H9 (cell line): ENCODE results near the gene CYP2B6. TPM values are rescaled to one million over a fixed set of nuclear protein-coding genes. Genes with fewer than 3 reads are reported as not detected.

Experiments used
- DNase-seq: peaks from one replicate; pipeline ENCODE4 v3.0.0-alpha.2; 2017
- H2AFZ ChIP-seq: one replicate; pipeline ENCODE4 v1.6.1; 2013; ENCODE audit warnings: mild to moderate bottlenecking, low read length, control low read depth, moderate library complexity
- H2AK5ac ChIP-seq: 2 replicates; pipeline ENCODE4 v1.6.1; 2013; ENCODE audit warnings: low read length, control low read depth, mixed read lengths; ENCODE audit not compliant: insufficient read length
- H2BK120ac ChIP-seq: one replicate; pipeline ENCODE4 v1.6.1; 2013; ENCODE audit warnings: low read depth, mild to moderate bottlenecking, low read length, control low read depth, inconsistent platforms; ENCODE audit not compliant: poor library complexity, severe bottlenecking
- H2BK12ac ChIP-seq: 2 replicates; pipeline ENCODE4 v1.6.1; 2013; ENCODE audit warnings: low read length, control low read depth, mixed read lengths, low read depth; ENCODE audit not compliant: insufficient read length
- H2BK15ac ChIP-seq: 2 replicates; pipeline ENCODE4 v1.6.1; 2013; ENCODE audit warnings: low read depth, low read length, control low read depth
- H2BK20ac ChIP-seq: one replicate; pipeline ENCODE4 v1.6.1; 2013; ENCODE audit warnings: low read depth, mild to moderate bottlenecking, low read length, control low read depth, inconsistent platforms; ENCODE audit not compliant: poor library complexity, severe bottlenecking
- H2BK5ac ChIP-seq: 2 replicates; pipeline ENCODE4 v1.6.1; 2013; ENCODE audit warnings: low read length, control low read depth, mixed read lengths; ENCODE audit not compliant: insufficient read length
- H3K14ac ChIP-seq: 2 replicates; pipeline ENCODE4 v1.6.1; 2013; ENCODE audit warnings: low read length, control low read depth; ENCODE audit not compliant: insufficient read depth
- H3K18ac ChIP-seq: 2 replicates; pipeline ENCODE4 v1.6.1; 2013; ENCODE audit warnings: low read depth, mild to moderate bottlenecking, mixed read lengths, low read length, control low read depth; ENCODE audit not compliant: insufficient read length
- H3K23ac ChIP-seq: 2 replicates; pipeline ENCODE4 v1.6.1; 2013; ENCODE audit warnings: low read length, control low read depth, mixed read lengths, low read depth; ENCODE audit not compliant: insufficient read length
- H3K23me2 ChIP-seq: 2 replicates; pipeline ENCODE4 v1.6.1; 2013; ENCODE audit warnings: low read depth, mild to moderate bottlenecking, mixed read lengths, low read length, control low read depth; ENCODE audit not compliant: insufficient read length, poor library complexity, severe bottlenecking
- H3K27ac ChIP-seq: 2 replicates; pipeline ENCODE4 v1.5.1; 2013; ENCODE audit warnings: low read length, control low read depth, mixed read lengths, low read depth; ENCODE audit not compliant: insufficient read length
- H3K27me3 ChIP-seq: 2 replicates; pipeline ENCODE4 v1.6.1; 2013; ENCODE audit warnings: low read length, control low read depth, inconsistent platforms; ENCODE audit not compliant: insufficient read depth
- H3K4ac ChIP-seq: 2 replicates; pipeline ENCODE4 v1.6.1; 2013; ENCODE audit warnings: low read depth, mild to moderate bottlenecking, control low read depth, inconsistent platforms, low read length, moderate library complexity
- H3K4me1 ChIP-seq: 2 replicates; pipeline ENCODE4 v1.6.1; 2013; ENCODE audit warnings: low read length, control low read depth, inconsistent platforms; ENCODE audit not compliant: insufficient read depth
- H3K4me2 ChIP-seq: 2 replicates; pipeline ENCODE4 v1.6.1; 2013; ENCODE audit warnings: low read length, control low read depth, mixed read lengths; ENCODE audit not compliant: insufficient read length, insufficient read depth
- H3K56ac ChIP-seq: 2 replicates; pipeline ENCODE4 v1.6.1; 2013; ENCODE audit warnings: low read depth, mild to moderate bottlenecking, mixed read lengths, low read length, control low read depth; ENCODE audit not compliant: insufficient read length
- H3K79me1 ChIP-seq: 2 replicates; pipeline ENCODE4 v1.6.1; 2013; ENCODE audit warnings: low read depth, mild to moderate bottlenecking, moderate library complexity, low read length, control low read depth, inconsistent platforms; ENCODE audit not compliant: insufficient read depth, poor library complexity, severe bottlenecking
- H3K79me2 ChIP-seq: 2 replicates; pipeline ENCODE4 v1.6.1; 2013; ENCODE audit warnings: low read length, control low read depth, inconsistent platforms; ENCODE audit not compliant: insufficient read depth
- H3K9ac ChIP-seq: 2 replicates; pipeline ENCODE4 v1.6.1; 2013; ENCODE audit warnings: low read length, control low read depth, mixed read lengths; ENCODE audit not compliant: insufficient read length; ENCODE audit errors: extremely low read depth
- H3K9me3 ChIP-seq: one replicate; pipeline ENCODE4 v1.6.1; 2013; ENCODE audit warnings: low read depth, low read length, inconsistent platforms; ENCODE audit not compliant: control insufficient read depth
- H3T11ph ChIP-seq: one replicate; pipeline ENCODE4 v1.6.1; 2013; ENCODE audit warnings: mild to moderate bottlenecking, low read length, control low read depth, inconsistent platforms
- H4K20me1 ChIP-seq: one replicate; pipeline ENCODE4 v1.6.1; 2013; ENCODE audit not compliant: control insufficient read depth, insufficient read length, insufficient read depth
- H4K5ac ChIP-seq: 2 replicates; pipeline ENCODE4 v1.6.1; 2013; ENCODE audit warnings: low read depth, mild to moderate bottlenecking, mixed read lengths, low read length, control low read depth; ENCODE audit not compliant: insufficient read length
- H4K8ac ChIP-seq: replicated peaks from 2 replicates; pipeline ENCODE4 v1.6.1; 2013; ENCODE audit warnings: low read length, control low read depth, mixed read lengths, low read depth; ENCODE audit not compliant: insufficient read length
- H4K91ac ChIP-seq: 2 replicates; pipeline ENCODE4 v1.6.1; 2013; ENCODE audit warnings: low read depth, mild to moderate bottlenecking, moderate library complexity, mixed read lengths, low read length, control low read depth; ENCODE audit not compliant: insufficient read length
- H3K27ac Mint-ChIP-seq, 3 experiments: 2 replicates in 2 of 3; 3 replicates in 1 of 3; pipeline ENCODE4 v1.8.0; 2020 to 2021; ENCODE audit warnings: mixed read lengths in 3 of 3, mild to moderate bottlenecking in 1 of 3, moderate library complexity in 1 of 3
- H3K27me3 Mint-ChIP-seq: 2 replicates; pipeline ENCODE4 v1.8.0; 2021; ENCODE audit warnings: low read depth, mild to moderate bottlenecking, moderate library complexity, mixed read lengths
- H3K36me3 Mint-ChIP-seq, 3 experiments: 2 replicates in 2 of 3; 3 replicates in 1 of 3; pipeline ENCODE4 v1.8.0; 2020 to 2021; ENCODE audit warnings: low read depth in 3 of 3, mixed read lengths in 3 of 3; ENCODE audit not compliant: insufficient read depth in 1 of 3
- H3K4me1 Mint-ChIP-seq, 2 experiments: 2 replicates each; pipeline ENCODE4 v1.8.0; 2020; ENCODE audit warnings: mixed read lengths in 2 of 2
- H3K4me3 Mint-ChIP-seq, 2 experiments: 2 replicates in 1 of 2; 3 replicates in 1 of 2; pipeline ENCODE4 v1.8.0; 2020 to 2021; ENCODE audit warnings: mild to moderate bottlenecking in 2 of 2, mixed read lengths in 2 of 2, moderate library complexity in 1 of 2
- H3K9me3 Mint-ChIP-seq, 2 experiments: 2 replicates in 1 of 2; 3 replicates in 1 of 2; pipeline ENCODE4 v1.8.0; 2020; ENCODE audit warnings: mild to moderate bottlenecking in 2 of 2, mixed read lengths in 2 of 2, moderate library complexity in 1 of 2
- WGBS: extraction: QIAGEN DNeasy Blood & Tissue Kit; methylation state at CpG from one replicate; pipeline ENCODE4 v1.1.7; 2013; ENCODE audit warnings: missing lambda C conversion rate, low lambda C conversion rate, mixed read lengths; ENCODE audit not compliant: insufficient read length; ENCODE audit errors: extremely low coverage; 5-methylcytosine and 5-hydroxymethylcytosine counted together
- total RNA-seq: library from RNA; stranded (reverse); gene quantifications from 2 replicates; pipeline ENCODE4 v1.2.1, GENCODE V29; 2021
- TF ChIP-seq, protein P1 (sequence below): fragments of 200-600 bp; sonication (generic); conservative IDR thresholded peaks from 3 replicates; pipeline ENCODE4 v1.8.0; 2021; ENCODE audit warnings: antibody characterized with exemption, mild to moderate bottlenecking

Gene CYP2B6
- total RNA-seq, 1 experiment from 2014 or later = 3.0 TPM

DNA sequence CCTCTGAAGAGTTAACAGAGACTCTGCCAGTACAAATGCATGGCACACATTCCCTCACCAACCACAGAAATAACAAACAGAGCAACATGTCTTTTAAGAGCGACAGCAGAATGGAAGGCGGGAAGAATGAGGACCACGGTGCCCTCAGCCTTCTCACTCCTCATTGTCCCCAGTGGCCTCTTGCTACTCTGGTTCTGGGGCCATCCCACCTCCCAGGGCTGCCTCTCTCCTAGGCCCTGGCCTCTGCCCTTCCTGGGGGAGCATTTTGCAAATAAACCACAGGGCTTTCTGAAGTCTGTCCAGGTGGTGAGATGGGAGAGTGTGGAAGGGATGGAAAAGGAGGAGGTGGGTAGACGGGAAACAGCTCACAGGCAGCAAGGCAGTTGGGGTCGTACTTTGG is 28.3 kb downstream of the CYP2B6 start:
- no peak overlapping the region for H3K27ac ChIP-seq
- H4K20me1 ChIP-seq = no peaks in the 10 kb centered on the region
- no peak overlapping the region for H3K4me3 Mint-ChIP-seq
- H3K27me3 ChIP-seq = no peaks in the 10 kb centered on the region
- H3K9ac ChIP-seq = no peak overlapping the region
- no peaks in the 10 kb centered on the region for H3K79me2 ChIP-seq
- no peak overlapping the region for H2AK5ac ChIP-seq
- H3K9me3 ChIP-seq = no peaks in the 10 kb centered on the region
- no peak overlapping the region for H4K5ac ChIP-seq
- WGBS = no CpG with 5 or more reads among the region's 5 CpGs
- DNase-seq = no peak
- H2BK5ac ChIP-seq = no peak overlapping the region
- TF ChIP-seq, protein P1, sequence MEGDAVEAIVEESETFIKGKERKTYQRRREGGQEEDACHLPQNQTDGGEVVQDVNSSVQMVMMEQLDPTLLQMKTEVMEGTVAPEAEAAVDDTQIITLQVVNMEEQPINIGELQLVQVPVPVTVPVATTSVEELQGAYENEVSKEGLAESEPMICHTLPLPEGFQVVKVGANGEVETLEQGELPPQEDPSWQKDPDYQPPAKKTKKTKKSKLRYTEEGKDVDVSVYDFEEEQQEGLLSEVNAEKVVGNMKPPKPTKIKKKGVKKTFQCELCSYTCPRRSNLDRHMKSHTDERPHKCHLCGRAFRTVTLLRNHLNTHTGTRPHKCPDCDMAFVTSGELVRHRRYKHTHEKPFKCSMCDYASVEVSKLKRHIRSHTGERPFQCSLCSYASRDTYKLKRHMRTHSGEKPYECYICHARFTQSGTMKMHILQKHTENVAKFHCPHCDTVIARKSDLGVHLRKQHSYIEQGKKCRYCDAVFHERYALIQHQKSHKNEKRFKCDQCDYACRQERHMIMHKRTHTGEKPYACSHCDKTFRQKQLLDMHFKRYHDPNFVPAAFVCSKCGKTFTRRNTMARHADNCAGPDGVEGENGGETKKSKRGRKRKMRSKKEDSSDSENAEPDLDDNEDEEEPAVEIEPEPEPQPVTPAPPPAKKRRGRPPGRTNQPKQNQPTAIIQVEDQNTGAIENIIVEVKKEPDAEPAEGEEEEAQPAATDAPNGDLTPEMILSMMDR = no peak
- no peak overlapping the region for H3T11ph ChIP-seq
- no peak overlapping the region for H4K91ac ChIP-seq
- no peak overlapping the region for H2BK120ac ChIP-seq
- H3K23me2 ChIP-seq = no peaks in the 10 kb centered on the region
- H3K4me1 Mint-ChIP-seq = peaks cover 5 to 8% of the 10 kb centered on the region in 2 experiments; a peak in 3 of 4 replicates
- no peak overlapping the region for H2BK15ac ChIP-seq
- no peaks in the 10 kb centered on the region for H3K79me1 ChIP-seq
- H3K14ac ChIP-seq = no peak overlapping the region
- no peak overlapping the region for H2AFZ ChIP-seq
- no peak overlapping the region for H3K27ac Mint-ChIP-seq
- no peak overlapping the region for H3K18ac ChIP-seq
- H3K56ac ChIP-seq = no peak overlapping the region
- H4K8ac ChIP-seq = no peak overlapping the region
- H2BK12ac ChIP-seq = no peak overlapping the region
- H3K4me1 ChIP-seq = no peaks in the 10 kb centered on the region
- no peak overlapping the region for H3K4ac ChIP-seq
- H2BK20ac ChIP-seq = no peak overlapping the region
- peaks cover 2% of the 10 kb centered on the region for H3K27me3 Mint-ChIP-seq
- H3K4me2 ChIP-seq = no peak overlapping the region
- H3K23ac ChIP-seq = no peak overlapping the region
- H3K9me3 Mint-ChIP-seq = no peaks in the 10 kb centered on the region
- H3K36me3 Mint-ChIP-seq = no peaks in the 10 kb centered on the region
